ENCODE data around the gene TEKTIP1.
A peak's percentile ranks its signal among the peaks of the same experiment; 100 is the strongest.

The TEKTIP1 gene

GRCh38 chr19:3573858-3574637, 35.1 kb downstream of the TEKTIP1 start:
- Histone ChIP-seq H3K79me2 (ENCODE audit: insufficient read depth, low read length) (peaks cover 9% of the 10 kb centered on the region), H3K4me2 (ENCODE audit: insufficient read depth, low read length) (peak overlapping the region; percentile 74), H2AFZ (ENCODE audit: low read depth, low read length) (no peak overlapping the region), H3K36me3 (ENCODE audit: insufficient read depth, low read length) (peaks cover 27% of the 10 kb centered on the region), H3K27me3 (ENCODE audit: insufficient read depth, low read length, poor library complexity) (no peaks in the 10 kb centered on the region), H3K4me3 (ENCODE audit: low read depth in 1 of 2, low read length in 2 of 2) (peak overlapping the region; percentile 76 to 93; a peak in 3 of 4 replicates), H4K20me1 (ENCODE audit: insufficient read depth, low read length) (0 out of 2 replicates have a peak, but pooled peaks cover 5% of the 10 kb centered on the region), H3K9ac (ENCODE audit: low read depth, low read length) (peak overlapping the region; percentile 75; the same call in 1 of the 2 replicates), H3K27ac (ENCODE audit: low read length) (no peak overlapping the region), H3K9me3 (ENCODE audit: insufficient read depth, low read length, severe bottlenecking) (no peaks in the 10 kb centered on the region), H3K4me1 (ENCODE audit: insufficient read depth, low read length) (peaks cover 16% of the 10 kb centered on the region)
- ATAC-seq (ENCODE audit: insufficient read depth, low read depth) (peak; percentile 17), DNase-seq (peak; percentile 95)
- TF ChIP-seq EZH2 (IDR thresholded peaks at IDR 0.05; ENCODE audit: borderline replicate concordance, low read depth, low read length, severe bottlenecking): no peak

GRCh38 chr19:3575260-3575741, 36.3 kb downstream of the TEKTIP1 start:
- Histone ChIP-seq H3K4me2 (ENCODE audit: insufficient read depth, low read length) (no peak overlapping the region), H3K9me3 (ENCODE audit: insufficient read depth, low read length, severe bottlenecking) (no peaks in the 10 kb centered on the region), H3K79me2 (ENCODE audit: insufficient read depth, low read length) (peaks cover 9% of the 10 kb centered on the region), H3K27ac (ENCODE audit: low read length) (no peak overlapping the region), H2AFZ (ENCODE audit: low read depth, low read length) (no peak overlapping the region), H3K4me3 (ENCODE audit: low read depth in 1 of 2, low read length in 2 of 2) (no peak overlapping the region), H3K4me1 (ENCODE audit: insufficient read depth, low read length) (peaks cover 16% of the 10 kb centered on the region), H3K27me3 (ENCODE audit: insufficient read depth, low read length, poor library complexity) (no peaks in the 10 kb centered on the region), H3K36me3 (ENCODE audit: insufficient read depth, low read length) (peaks cover 27% of the 10 kb centered on the region), H3K9ac (ENCODE audit: low read depth, low read length) (no peak overlapping the region), H4K20me1 (ENCODE audit: insufficient read depth, low read length) (0 out of 2 replicates have a peak, but pooled peaks cover 5% of the 10 kb centered on the region)
- DNase-seq: no peak
- ATAC-seq (ENCODE audit: insufficient read depth, low read depth): no peak
- no peak for TF ChIP-seq EZH2 (IDR thresholded peaks at IDR 0.05; ENCODE audit: borderline replicate concordance, low read depth, low read length, severe bottlenecking)
- no peak for TF ChIP-seq CTCF (IDR thresholded peaks at IDR 0.05; ENCODE audit: borderline replicate concordance, extremely low read depth, low read length, poor library complexity, severe bottlenecking)

- H3K79me2 ChIP-seq (ENCODE audit: insufficient read depth, low read length): peaks cover 9% of the 10 kb centered on the region
- no peak for ATAC-seq (ENCODE audit: insufficient read depth, low read depth)
- H3K4me3 ChIP-seq (ENCODE audit: low read depth in 1 of 2, low read length in 2 of 2): no peak overlapping the region
- no peak overlapping the region for H3K9ac ChIP-seq (ENCODE audit: low read depth, low read length)
- TF ChIP-seq EZH2 (IDR thresholded peaks at IDR 0.05; ENCODE audit: borderline replicate concordance, low read depth, low read length, severe bottlenecking) (no peak), CTCF (IDR thresholded peaks at IDR 0.05; ENCODE audit: borderline replicate concordance, extremely low read depth, low read length, poor library complexity, severe bottlenecking) (no peak)
- H4K20me1 ChIP-seq (ENCODE audit: insufficient read depth, low read length): 0 out of 2 replicates have a peak, but pooled peaks cover 5% of the 10 kb centered on the region
- DNase-seq: no peak
- peaks cover 16% of the 10 kb centered on the region for H3K4me1 ChIP-seq (ENCODE audit: insufficient read depth, low read length)
- no peaks in the 10 kb centered on the region for H3K9me3 ChIP-seq (ENCODE audit: insufficient read depth, low read length, severe bottlenecking)
- no peaks in the 10 kb centered on the region for H3K27me3 ChIP-seq (ENCODE audit: insufficient read depth, low read length, poor library complexity)
- no peak overlapping the region for H2AFZ ChIP-seq (ENCODE audit: low read depth, low read length)
- H3K36me3 ChIP-seq (ENCODE audit: insufficient read depth, low read length): peaks cover 27% of the 10 kb centered on the region
- no peak overlapping the region for H3K4me2 ChIP-seq (ENCODE audit: insufficient read depth, low read length)
- no peak overlapping the region for H3K27ac ChIP-seq (ENCODE audit: low read length)
Measured at GRCh38 chr19:3575949-3576673, 37.1 kb downstream of the TEKTIP1 start.
